GM10266 (cell line): Measurements from ENCODE around the gene CRYBG1.

Source experiments
- DNase-seq: peaks from one replicate; pipeline ENCODE4 v3.0.0; 2012; ENCODE audit errors: extremely low spot score
- CTCF ChIP-seq: IDR thresholded peaks from 2 replicates; pipeline ENCODE4 v1.5.1; 2012; ENCODE audit warnings: mild to moderate bottlenecking, low read depth; ENCODE audit not compliant: control insufficient read depth, insufficient read depth; ENCODE audit errors: missing control alignments

The CRYBG1 gene

GRCh38 chr6:106470811-106471210, 110.3 kb downstream of the CRYBG1 start:
- TF ChIP-seq CTCF, result no peak
- DNase-seq, result no peak

GRCh38 chr6:106473812-106474211, 113.3 kb downstream of the CRYBG1 start:
- no peak for TF ChIP-seq CTCF
- DNase-seq, result no peak

- no peak for TF ChIP-seq CTCF
- DNase-seq, result no peak
Observed at GRCh38 chr6:106474466-106474865, 113.9 kb downstream of the CRYBG1 start.

GRCh38 chr6:106475284-106475683, 114.8 kb downstream of the CRYBG1 start:
- no peak for TF ChIP-seq CTCF
- DNase-seq, result no peak

GRCh38 chr6:106476331-106477105, 116.0 kb downstream of the CRYBG1 start:
- DNase-seq, result no peak
- no peak for TF ChIP-seq CTCF

DNA sequence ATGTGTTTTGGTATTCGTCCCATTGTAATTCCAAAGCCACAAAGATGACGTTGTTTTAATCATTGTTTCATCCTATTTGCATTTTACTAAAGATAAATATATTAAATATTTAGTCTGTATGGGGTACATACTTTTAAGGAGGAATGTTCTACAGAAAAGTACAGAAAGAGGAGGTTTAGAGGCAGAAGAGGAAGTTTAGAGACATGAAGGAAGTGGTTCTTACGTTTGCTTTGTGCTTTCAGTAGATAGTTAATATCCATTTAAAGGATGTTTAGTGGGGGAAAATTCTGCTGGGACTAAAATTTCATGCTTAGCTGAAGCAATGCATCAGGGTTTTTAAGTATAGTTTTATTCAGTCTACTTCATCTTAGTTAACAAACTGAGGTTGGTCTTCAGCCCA, 116.6 kb downstream of the CRYBG1 start:
- no peak for TF ChIP-seq CTCF
- DNase-seq, result no peak

- DNase-seq, result no peak
- no peak for TF ChIP-seq CTCF
Observed at GRCh38 chr6:106477790-106478189, 117.3 kb downstream of the CRYBG1 start.
